Keratinocyte (primary cell): ENCODE results near the gene COG3. TPM values are rescaled to one million over a fixed set of nuclear protein-coding genes. Genes with fewer than 3 reads are reported as not detected.

ENCODE experiments used
- DNase-seq: peaks from one replicate; pipeline ENCODE4 v3.0.0-alpha.2; 2011; ENCODE audit warnings: low read depth, missing footprints, low spot score
- FAIRE-seq: peaks from 2 replicates; lab custom pipeline; 2011; peaks lifted over from hg19 to GRCh38; lab: Jason Lieb, UNC
- H2AFZ ChIP-seq: 2 replicates; pipeline ENCODE4 v1.6.0; 2012; ENCODE audit warnings: low read length, control low read depth, inconsistent platforms; ENCODE audit not compliant: control insufficient read depth
- H3K27ac ChIP-seq: 2 replicates; pipeline ENCODE4 v1.5.1; 2011; ENCODE audit warnings: low read length; ENCODE audit not compliant: control insufficient read depth, insufficient read depth
- H3K27me3 ChIP-seq: 3 replicates; pipeline ENCODE4 v1.6.0; 2011; ENCODE audit warnings: low read length; ENCODE audit not compliant: control insufficient read depth, insufficient read depth; ENCODE audit errors: extremely low read depth
- H3K36me3 ChIP-seq, 2 experiments: 2 replicates in 1 of 2; 3 replicates in 1 of 2; pipeline ENCODE4 v1.5.1; 2011; ENCODE audit warnings: low read length in 2 of 2, mild to moderate bottlenecking in 1 of 2; ENCODE audit not compliant: control insufficient read depth in 2 of 2, insufficient read depth in 2 of 2; ENCODE audit errors: extremely low read depth in 1 of 2
- H3K4me1 ChIP-seq: 3 replicates; pipeline ENCODE4 v1.5.1; 2011; ENCODE audit warnings: low read length; ENCODE audit not compliant: control insufficient read depth, insufficient read depth; ENCODE audit errors: extremely low read depth
- H3K4me2 ChIP-seq: 3 replicates; pipeline ENCODE4 v1.6.0; 2011; ENCODE audit warnings: low read depth, low read length; ENCODE audit not compliant: control insufficient read depth, insufficient read depth; ENCODE audit errors: extremely low read depth
- H3K4me3 ChIP-seq, 3 experiments: fragments of 200-600 bp in 1 of 3; sonication (generic) in 1 of 3; 2 replicates in 2 of 3; 3 replicates in 1 of 3; pipeline ENCODE4 v1.5.1; 2011 to 2016; ENCODE audit warnings: low read length in 3 of 3, mild to moderate bottlenecking in 3 of 3, control low read depth in 2 of 3, inconsistent platforms in 1 of 3, low read depth in 1 of 3, mixed read lengths in 1 of 3, mixed run types in 1 of 3, moderate library complexity in 1 of 3; ENCODE audit not compliant: control insufficient read depth in 2 of 3, insufficient read depth in 2 of 3; ENCODE audit errors: extremely low read depth in 1 of 3
- H3K79me2 ChIP-seq: 2 replicates; pipeline ENCODE4 v1.6.0; 2012; ENCODE audit warnings: low read length; ENCODE audit not compliant: control insufficient read depth, insufficient read depth
- H3K9ac ChIP-seq: 3 replicates; pipeline ENCODE4 v1.6.0; 2011; ENCODE audit warnings: low read length; ENCODE audit not compliant: control insufficient read depth, insufficient read depth; ENCODE audit errors: extremely low read depth
- H3K9me1 ChIP-seq: 3 replicates; pipeline ENCODE4 v1.6.0; 2011; ENCODE audit warnings: low read length; ENCODE audit not compliant: control insufficient read depth, insufficient read depth; ENCODE audit errors: extremely low read depth
- H3K9me3 ChIP-seq: 2 replicates; pipeline ENCODE4 v1.5.1; 2012; ENCODE audit warnings: low read depth, low read length; ENCODE audit not compliant: control insufficient read depth
- H4K20me1 ChIP-seq: 3 replicates; pipeline ENCODE4 v1.6.0; 2011; ENCODE audit warnings: low read length; ENCODE audit not compliant: control insufficient read depth, insufficient read depth; ENCODE audit errors: extremely low read depth
- EZH2 ChIP-seq: IDR thresholded peaks from one replicate; pipeline ENCODE4 v1.6.1; 2012; ENCODE audit warnings: inconsistent platforms, mild to moderate bottlenecking, low read length, moderate library complexity
- dilution Hi-C: fragments of 300-500 bp; cut with MboI; formaldehyde crosslinking; loops from one replicate; pipeline ENCODE4 v1.7.0; 2020; ENCODE audit warnings: low sequenced_read_pairs; ENCODE audit not compliant: extremely low pct_ligation_motif_present
- polyA plus RNA-seq, 5 experiments: library from polyadenylated mRNA; depleted of rRNA in 3 of 5; stranded (reverse) in 3 of 5; stranded (forward) in 1 of 5; unstranded in 1 of 5; fragments of >200 nt; gene quantifications; 1 replicate in 1 of 5; 2 replicates in 3 of 5; 3 replicates in 1 of 5; pipeline versions ENCODE4 v1.2.1 to v1.2.3, GENCODE V29; 2011 to 2012; ENCODE audit warnings: missing spikeins in 2 of 5, low read depth in 1 of 5, low replicate concordance in 1 of 5
- TF ChIP-seq, protein P1 (sequence below), 3 experiments: IDR thresholded peaks in 1 of 3; conservative IDR thresholded peaks in 1 of 3; optimal IDR thresholded peaks in 1 of 3; 2 replicates in 2 of 3; 3 replicates in 1 of 3; pipeline versions ENCODE3 to v1.5.1; 2011; ENCODE audit warnings: low read length in 3 of 3, mild to moderate bottlenecking in 3 of 3, moderate library complexity in 2 of 3, control low read depth in 1 of 3, inconsistent platforms in 1 of 3; ENCODE audit not compliant: insufficient read depth in 2 of 3; ENCODE audit errors: extremely low read depth in 1 of 3

Gene COG3
- polyA plus RNA-seq, 1 donor (not counting 4 experiments of a cell fraction or from before 2014, with no cell fraction given): 31.0 TPM

DNA sequence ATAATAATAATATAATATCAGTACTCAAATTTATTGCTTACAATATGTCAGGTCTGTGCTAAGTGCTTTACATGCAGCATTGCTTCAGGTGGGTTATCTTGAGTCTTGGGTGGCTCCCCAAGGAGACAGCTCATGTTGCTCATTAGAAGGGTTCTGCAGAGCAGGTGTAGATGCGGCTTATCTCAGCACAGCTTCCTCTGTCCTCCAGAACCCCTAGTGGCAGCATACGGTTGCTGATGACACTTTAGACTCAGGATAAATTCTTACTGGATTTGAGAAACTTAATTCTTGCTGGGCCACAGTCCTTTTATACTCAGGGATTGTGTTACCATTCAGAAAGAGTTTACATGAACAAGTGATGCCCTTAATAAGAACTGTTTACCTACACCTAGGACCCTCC is 8.9 kb downstream of the COG3 start:
- dilution Hi-C loops: no loop called here
- Histone ChIP-seq H3K9me3 (no peaks in the 10 kb centered on the region), H3K9me1 (no peaks in the 10 kb centered on the region), H3K9ac (no peak overlapping the region), H3K27me3 (no peaks in the 10 kb centered on the region), H3K36me3 (peaks cover 0 to 11% of the 10 kb centered on the region in 2 experiments), H3K4me3 (no peak overlapping the region), H2AFZ (no peak overlapping the region), H3K27ac (no peak overlapping the region), H4K20me1 (peaks cover 6% of the 10 kb centered on the region), H3K4me1 (peaks cover 5% of the 10 kb centered on the region), H3K4me2 (no peak overlapping the region), H3K79me2 (peaks cover 87% of the 10 kb centered on the region)
- TF ChIP-seq, protein P1, sequence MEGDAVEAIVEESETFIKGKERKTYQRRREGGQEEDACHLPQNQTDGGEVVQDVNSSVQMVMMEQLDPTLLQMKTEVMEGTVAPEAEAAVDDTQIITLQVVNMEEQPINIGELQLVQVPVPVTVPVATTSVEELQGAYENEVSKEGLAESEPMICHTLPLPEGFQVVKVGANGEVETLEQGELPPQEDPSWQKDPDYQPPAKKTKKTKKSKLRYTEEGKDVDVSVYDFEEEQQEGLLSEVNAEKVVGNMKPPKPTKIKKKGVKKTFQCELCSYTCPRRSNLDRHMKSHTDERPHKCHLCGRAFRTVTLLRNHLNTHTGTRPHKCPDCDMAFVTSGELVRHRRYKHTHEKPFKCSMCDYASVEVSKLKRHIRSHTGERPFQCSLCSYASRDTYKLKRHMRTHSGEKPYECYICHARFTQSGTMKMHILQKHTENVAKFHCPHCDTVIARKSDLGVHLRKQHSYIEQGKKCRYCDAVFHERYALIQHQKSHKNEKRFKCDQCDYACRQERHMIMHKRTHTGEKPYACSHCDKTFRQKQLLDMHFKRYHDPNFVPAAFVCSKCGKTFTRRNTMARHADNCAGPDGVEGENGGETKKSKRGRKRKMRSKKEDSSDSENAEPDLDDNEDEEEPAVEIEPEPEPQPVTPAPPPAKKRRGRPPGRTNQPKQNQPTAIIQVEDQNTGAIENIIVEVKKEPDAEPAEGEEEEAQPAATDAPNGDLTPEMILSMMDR (optimal IDR thresholded peaks at IDR 0.05 in 1 of 3, IDR thresholded peaks at IDR 0.05 in 1 of 3, conservative IDR thresholded peaks at IDR 0.05 in 1 of 3; ENCODE audit: extremely low read depth in 1 of 3, insufficient read depth in 2 of 3, low read length in 3 of 3): peak in 2 of 3 experiments; percentile 16 to 38
- no peak for TF ChIP-seq EZH2
- DNase-seq (no peak), FAIRE-seq (peak; percentile 49)

- peaks cover 0 to 11% of the 10 kb centered on the region in 2 experiments for H3K36me3 ChIP-seq
- dilution Hi-C loops: no loop called here
- H3K4me3 ChIP-seq: no peak overlapping the region
- peaks cover 6% of the 10 kb centered on the region for H4K20me1 ChIP-seq
- no peaks in the 10 kb centered on the region for H3K27me3 ChIP-seq
- no peak overlapping the region for H2AFZ ChIP-seq
- no peak overlapping the region for H3K4me2 ChIP-seq
- no peak overlapping the region for H3K9ac ChIP-seq
- DNase-seq (no peak), FAIRE-seq (no peak)
- no peak overlapping the region for H3K27ac ChIP-seq
- H3K79me2 ChIP-seq: peaks cover 77% of the 10 kb centered on the region
- H3K4me1 ChIP-seq: no peaks in the 10 kb centered on the region
- no peaks in the 10 kb centered on the region for H3K9me1 ChIP-seq
- no peaks in the 10 kb centered on the region for H3K9me3 ChIP-seq
- TF ChIP-seq, protein P1 (optimal IDR thresholded peaks at IDR 0.05 in 1 of 3, IDR thresholded peaks at IDR 0.05 in 1 of 3, conservative IDR thresholded peaks at IDR 0.05 in 1 of 3; ENCODE audit: extremely low read depth in 1 of 3, insufficient read depth in 2 of 3, low read length in 3 of 3): no peak
- no peak for TF ChIP-seq EZH2
Measured at GRCh38 chr13:45474584-45475454, 10.1 kb downstream of the COG3 start.
